ENCODE measurements around the gene CALML3. TPM values are rescaled to one million over a fixed set of nuclear protein-coding genes. Genes with fewer than 3 reads are reported as not detected.

The CALML3 gene
- polyA plus RNA-seq, 6 donors from 2014 or later: not detected

DNA sequence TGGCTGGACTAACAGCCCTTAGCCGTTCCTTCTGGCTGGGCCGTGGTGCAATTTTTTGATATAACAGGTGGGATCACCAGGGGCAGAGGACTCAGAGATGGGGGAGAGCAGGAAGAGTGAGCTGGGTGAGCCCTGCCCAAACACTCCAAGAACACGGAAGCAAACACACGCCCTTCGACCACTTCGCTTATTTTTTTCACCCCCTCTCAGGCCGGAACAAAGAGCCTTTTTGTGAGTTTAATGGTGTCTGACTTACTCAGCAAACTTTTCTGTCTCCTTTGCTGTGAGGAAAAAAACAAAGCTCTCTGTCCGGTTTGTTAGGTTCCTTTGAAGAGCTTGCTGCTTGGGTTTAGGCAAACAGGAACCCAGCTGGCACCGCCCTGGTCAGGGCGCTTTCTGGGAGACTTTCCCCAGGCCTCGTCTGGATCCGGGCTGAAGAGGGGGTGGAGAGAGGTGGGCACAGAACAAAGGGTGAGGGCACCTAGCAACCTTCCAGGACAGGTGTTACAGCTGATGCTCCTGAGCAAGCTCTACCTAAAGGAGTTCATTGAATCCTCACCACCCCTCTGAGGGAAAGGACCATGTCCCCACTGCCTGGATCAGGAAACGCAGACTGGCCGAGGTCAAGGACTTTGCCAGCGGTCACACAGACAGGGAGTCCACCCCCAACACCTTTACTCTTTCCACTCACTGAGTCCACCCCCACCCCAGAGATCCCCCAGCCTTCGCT, 23.3 kb downstream of the CALML3 start:
- H3K27ac Mint-ChIP-seq: no peak overlapping the region
- no peaks in the 10 kb centered on the region for H3K36me3 Mint-ChIP-seq
- DNase-seq (no peak), ATAC-seq (ENCODE audit: low read depth in 2 of 2) (no peak)
- peaks cover 0 to 4% (median 0%) of the 10 kb centered on the region in 3 donors for H3K27me3 Mint-ChIP-seq
- no peak overlapping the region for H3K4me3 Mint-ChIP-seq
- H3K4me1 Mint-ChIP-seq: peaks cover 0 to 3% (median 0%) of the 10 kb centered on the region in 3 donors
- peaks cover 0 to 13% (median 3%) of the 10 kb centered on the region in 7 donors for H3K9me3 Mint-ChIP-seq

DNA sequence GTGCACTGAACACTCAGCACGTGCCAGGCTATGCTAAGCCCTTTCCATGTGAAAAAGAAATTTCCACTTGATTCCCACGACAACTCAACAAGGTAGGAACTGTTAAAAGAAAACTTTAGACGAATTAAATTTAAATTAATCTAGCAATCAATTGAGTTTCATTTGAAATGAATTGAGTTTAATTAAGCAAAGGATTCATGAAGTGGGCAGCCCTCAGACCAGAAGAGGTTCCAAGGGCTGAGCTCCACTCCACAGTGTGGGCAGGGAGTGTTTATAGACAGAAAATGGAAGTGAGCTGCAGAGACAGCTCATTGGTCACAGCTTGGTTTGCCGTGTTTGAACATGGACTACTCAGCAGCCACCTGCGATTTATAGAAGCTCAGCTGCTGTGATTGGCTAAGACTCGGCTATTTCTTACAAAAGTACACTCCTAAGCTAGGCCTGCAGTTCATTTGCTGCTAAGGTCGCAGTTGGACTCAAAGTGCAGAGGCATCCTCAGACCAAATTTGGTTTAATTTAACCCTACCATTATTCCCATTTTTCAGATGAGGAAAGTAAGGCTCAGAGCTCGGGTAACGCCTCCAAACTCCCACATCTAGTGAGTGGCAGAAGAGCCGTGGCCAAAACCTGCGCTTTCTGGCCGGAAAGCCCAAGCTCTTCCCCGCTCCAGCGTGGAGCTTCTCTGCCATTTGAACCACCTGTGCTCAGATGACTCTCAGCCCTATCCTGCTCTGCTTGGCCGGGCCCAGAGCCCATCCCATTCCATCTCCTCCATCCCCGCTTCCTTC, 24.9 kb downstream of the CALML3 start:
- no peak for DNase-seq
- H3K27me3 Mint-ChIP-seq: peaks cover 0 to 8% (median 0%) of the 10 kb centered on the region in 3 donors
- ATAC-seq (ENCODE audit: low read depth in 2 of 2): no peak
- H3K4me1 Mint-ChIP-seq: peaks cover 0 to 3% (median 2%) of the 10 kb centered on the region in 3 donors
- H3K4me3 Mint-ChIP-seq: peak overlapping the region in 1 of 8 donors; percentile 10
- no peaks in the 10 kb centered on the region for H3K36me3 Mint-ChIP-seq
- no peaks in the 10 kb centered on the region for H3K9me3 Mint-ChIP-seq
- H3K27ac Mint-ChIP-seq: no peak overlapping the region

DNA sequence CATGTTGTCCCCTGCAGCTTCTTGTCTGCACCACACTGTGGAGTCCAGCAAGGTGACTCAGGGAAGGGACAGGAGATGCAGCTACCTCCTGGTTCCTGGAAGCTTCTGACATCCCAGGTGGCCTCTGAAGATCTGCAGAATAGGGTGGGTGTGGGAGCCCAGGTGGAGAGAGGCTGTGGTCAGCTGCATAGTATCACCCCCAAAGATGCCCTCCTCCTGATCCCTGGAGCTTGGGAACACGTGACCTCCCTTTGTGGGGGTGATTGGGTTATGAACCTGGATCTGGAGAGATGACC, 25.4 kb downstream of the CALML3 start:
- Mint-ChIP-seq H3K27ac (no peak overlapping the region), H3K4me3 (no peak overlapping the region), H3K9me3 (no peaks in the 10 kb centered on the region), H3K4me1 (peaks cover 0 to 4% (median 3%) of the 10 kb centered on the region in 3 donors), H3K36me3 (no peaks in the 10 kb centered on the region), H3K27me3 (peaks cover 0 to 8% (median 0%) of the 10 kb centered on the region in 3 donors)
- no peak for ATAC-seq (ENCODE audit: low read depth in 2 of 2)
- no peak for DNase-seq

DNA sequence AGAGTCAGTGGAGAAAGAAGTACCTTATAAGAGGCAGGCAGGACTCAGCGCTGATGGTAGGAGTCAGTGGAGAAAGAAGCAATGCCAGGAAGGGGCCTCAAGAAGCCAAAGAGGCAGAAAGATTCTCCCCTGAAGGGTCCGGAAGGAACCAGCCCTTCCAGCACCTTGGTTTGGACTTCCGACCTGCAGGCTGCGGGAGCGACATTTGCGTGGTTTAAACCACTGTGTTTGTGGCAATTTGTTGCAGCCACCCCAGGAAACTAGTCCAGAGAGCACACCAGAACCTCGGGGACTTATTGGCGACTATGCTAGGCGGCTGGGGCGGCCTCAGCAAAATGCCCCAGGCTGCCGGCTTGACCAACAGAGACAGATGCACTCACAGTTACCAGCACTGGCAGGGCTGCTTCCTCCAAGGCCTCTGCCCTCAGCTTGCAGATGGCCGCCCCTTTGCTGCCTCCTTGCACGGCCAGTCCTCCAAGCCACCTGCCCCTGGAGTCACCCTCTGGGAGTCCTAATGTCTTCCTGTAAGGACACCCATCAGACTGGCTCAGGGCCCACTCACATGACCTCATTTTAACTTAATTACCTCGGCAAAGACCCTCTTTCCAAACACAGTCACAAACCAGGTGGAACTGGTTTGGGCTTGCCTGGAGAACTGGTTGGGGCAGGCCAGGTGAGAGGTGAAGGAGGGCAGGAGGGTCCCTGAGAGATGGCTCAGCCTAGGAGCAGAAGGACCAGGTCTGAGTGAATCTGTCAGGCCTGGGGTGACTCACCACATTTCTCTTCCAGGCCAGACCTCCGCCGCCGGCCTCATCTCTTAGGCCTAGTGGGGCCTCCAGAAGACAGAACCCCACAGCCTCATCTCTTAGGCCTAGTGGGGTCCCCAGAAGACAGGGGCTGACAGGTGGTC, 26.1 kb downstream of the CALML3 start:
- Mint-ChIP-seq H3K4me3 (no peak overlapping the region), H3K27me3 (peaks cover 0 to 8% (median 0%) of the 10 kb centered on the region in 3 donors), H3K27ac (peak overlapping the region in 1 of 6 donors; percentile 92), H3K36me3 (no peaks in the 10 kb centered on the region), H3K9me3 (no peaks in the 10 kb centered on the region), H3K4me1 (peaks cover 0 to 4% (median 3%) of the 10 kb centered on the region in 3 donors)
- ATAC-seq (ENCODE audit: low read depth in 2 of 2) (no peak), DNase-seq (no peak)

DNA sequence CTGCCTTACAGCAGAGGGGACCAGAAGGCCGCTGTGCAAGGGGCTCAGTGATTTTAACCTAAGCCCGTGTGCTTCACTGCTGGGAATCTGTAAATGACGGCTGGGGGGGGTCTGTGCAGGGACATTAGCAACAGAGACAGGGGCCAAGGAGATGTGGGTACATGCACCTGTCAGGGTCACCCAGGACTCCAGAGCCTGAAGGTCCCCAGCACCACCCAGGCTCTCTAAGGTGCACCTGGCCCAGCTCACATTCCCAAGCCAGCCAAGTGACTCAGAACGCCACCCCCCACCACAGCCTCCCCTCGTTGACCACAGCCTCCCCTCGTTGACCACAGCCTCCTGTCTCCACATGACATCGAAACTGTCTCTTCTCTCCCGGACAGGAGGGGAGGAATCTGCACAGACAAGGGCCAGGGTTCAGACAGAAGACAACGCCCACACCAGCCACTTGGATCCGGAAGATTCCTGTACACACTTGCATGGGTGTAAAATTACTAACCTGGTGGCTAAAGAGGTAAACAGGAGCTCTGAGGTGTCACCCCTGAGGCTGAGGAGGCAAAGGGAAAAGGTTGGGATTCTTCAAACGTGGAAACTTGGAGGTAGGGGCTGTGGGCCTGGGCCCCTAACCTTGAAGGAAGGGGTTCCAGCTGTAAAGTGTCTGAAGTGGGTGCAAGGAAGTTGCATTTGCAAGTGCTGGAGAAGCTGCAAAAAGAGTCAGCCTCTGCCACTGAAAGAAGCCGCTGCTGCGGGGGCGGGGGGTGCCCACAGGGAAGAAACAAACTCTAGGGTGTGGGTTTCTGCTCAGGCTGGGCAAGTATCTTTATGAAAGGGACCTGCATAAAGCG, 27.0 kb downstream of the CALML3 start:
- H3K36me3 Mint-ChIP-seq: no peaks in the 10 kb centered on the region
- peaks cover 0 to 8% (median 8%) of the 10 kb centered on the region in 3 donors for H3K27me3 Mint-ChIP-seq
- DNase-seq: no peak
- H3K4me3 Mint-ChIP-seq: peak overlapping the region in 1 of 8 donors; percentile 29
- H3K4me1 Mint-ChIP-seq: peaks cover 0 to 4% (median 3%) of the 10 kb centered on the region in 3 donors
- no peak overlapping the region for H3K27ac Mint-ChIP-seq
- ATAC-seq (ENCODE audit: low read depth in 2 of 2): no peak
- no peaks in the 10 kb centered on the region for H3K9me3 Mint-ChIP-seq

DNA sequence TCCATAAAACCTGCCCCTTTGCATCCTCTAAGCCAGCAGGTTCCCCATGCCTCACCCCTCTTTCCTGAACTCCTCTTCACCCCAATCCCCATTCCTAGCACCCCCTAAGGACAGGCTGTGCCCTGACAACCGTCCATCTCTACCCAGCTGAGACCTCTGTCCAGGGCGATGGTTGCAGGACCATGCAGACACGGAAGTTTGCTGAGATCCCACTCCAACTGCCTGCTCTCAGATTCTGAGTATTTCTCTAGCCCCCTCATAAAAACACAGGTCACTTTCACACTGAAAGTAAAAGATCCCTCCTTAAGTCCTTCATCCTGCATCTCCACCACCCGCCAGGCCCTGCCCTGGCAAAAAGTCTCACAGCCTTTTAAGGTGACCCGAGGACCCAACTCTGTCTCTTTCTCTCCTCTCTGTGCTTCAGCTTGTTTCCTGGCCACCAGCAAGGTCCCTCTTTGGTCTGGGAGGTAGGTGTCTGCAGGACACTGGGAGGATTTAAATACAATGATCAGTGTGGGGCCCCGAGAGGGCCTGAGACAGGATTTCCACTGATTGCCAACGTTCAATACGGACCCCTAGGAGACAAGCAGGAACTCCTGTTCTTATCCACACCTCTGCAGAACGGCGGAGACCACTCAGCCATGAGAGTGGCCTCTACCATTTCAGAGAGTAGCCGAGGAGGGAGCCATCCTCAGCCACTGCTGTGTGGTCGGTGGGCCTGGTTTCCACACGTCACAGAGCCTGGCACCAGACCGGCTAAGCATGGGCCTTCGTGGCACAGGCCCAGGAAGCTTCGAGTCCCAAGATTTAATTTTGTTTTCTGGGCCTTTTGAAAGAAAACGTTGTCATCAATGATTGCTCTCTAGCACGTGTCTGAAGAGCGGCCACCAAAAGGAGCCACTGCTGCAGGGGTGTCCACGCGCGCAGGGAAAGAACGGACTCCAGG, 27.9 kb downstream of the CALML3 start:
- no peaks in the 10 kb centered on the region for H3K9me3 Mint-ChIP-seq
- H3K4me3 Mint-ChIP-seq: no peak overlapping the region
- H3K27me3 Mint-ChIP-seq: peaks cover 0 to 8% (median 8%) of the 10 kb centered on the region in 3 donors
- no peaks in the 10 kb centered on the region for H3K36me3 Mint-ChIP-seq
- ATAC-seq (ENCODE audit: low read depth in 2 of 2) (no peak), DNase-seq (no peak)
- H3K4me1 Mint-ChIP-seq: peaks cover 0 to 4% (median 3%) of the 10 kb centered on the region in 3 donors
- H3K27ac Mint-ChIP-seq: peak overlapping the region in 1 of 6 donors; percentile 0

DNA sequence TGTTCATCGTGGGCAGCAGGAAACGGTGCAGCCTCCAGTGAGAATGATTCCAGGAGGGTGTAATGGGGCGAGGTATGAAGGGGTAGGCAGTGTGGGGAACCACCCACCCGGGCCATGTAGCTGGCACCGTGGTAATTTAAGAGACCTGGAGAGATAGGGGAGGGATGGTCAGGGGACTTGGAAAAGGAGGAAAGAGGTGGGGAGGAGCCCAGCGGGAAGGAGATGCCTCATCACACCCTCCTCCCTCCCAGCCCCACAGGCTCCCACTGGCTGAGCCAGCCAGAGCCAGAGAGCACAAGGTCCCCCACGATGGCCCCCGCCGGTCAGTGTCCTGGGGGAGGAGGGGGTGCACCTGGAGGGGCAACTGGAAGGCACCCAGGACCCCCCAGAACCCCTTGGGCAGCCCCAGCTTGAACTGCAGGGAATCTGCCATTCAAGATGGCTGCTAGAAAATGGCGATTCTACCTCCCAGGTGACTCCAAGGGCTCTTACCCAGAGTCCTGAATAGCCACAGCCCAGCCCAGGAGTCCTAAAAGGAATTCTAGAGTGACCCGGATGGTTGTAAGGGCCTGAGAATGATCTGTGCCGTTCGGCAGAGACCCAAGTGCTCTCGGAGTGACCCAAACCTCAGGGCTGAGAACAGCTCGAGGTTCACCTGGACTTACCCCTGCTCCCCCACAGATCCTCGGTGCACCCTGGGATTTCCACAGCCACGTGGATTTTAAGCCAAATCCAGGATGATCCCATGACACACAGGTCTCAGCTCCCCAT, 28.8 kb downstream of the CALML3 start:
- Mint-ChIP-seq H3K36me3 (no peaks in the 10 kb centered on the region), H3K4me3 (no peak overlapping the region), H3K9me3 (no peaks in the 10 kb centered on the region), H3K27me3 (peaks cover 0 to 8% (median 8%) of the 10 kb centered on the region in 3 donors), H3K27ac (no peak overlapping the region), H3K4me1 (peaks cover 0 to 4% (median 3%) of the 10 kb centered on the region in 3 donors)
- no peak for ATAC-seq (ENCODE audit: low read depth in 2 of 2)
- DNase-seq: no peak

DNA sequence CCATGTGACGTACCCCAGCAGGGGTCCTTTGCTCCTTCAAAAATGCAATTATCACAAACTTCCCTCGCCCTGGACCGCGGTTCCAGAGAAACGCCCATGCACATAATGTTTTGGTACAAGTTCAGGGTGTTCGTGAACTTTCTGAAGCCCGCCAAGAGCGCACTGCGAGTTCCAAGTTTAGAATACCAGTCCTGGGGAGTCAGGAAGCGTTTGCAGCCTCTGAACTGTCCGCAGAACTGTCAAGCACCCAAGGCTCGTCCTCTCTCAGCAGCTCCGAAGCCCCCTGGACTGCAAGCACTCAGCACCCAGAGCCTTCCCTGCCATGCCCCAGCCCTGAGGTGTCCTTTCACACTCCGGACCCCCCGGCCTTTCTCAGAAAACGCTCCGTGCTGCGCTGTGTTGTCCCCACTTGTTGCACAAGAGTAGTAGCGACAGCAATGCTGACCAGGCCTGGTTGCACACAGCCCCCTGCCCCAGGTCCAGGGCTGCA, 30.3 kb downstream of the CALML3 start:
- Mint-ChIP-seq H3K27me3 (peaks cover 6 to 12% (median 10%) of the 10 kb centered on the region in 3 donors), H3K27ac (no peak overlapping the region), H3K4me1 (peaks cover 0 to 4% (median 3%) of the 10 kb centered on the region in 3 donors), H3K36me3 (no peaks in the 10 kb centered on the region), H3K9me3 (no peaks in the 10 kb centered on the region), H3K4me3 (no peak overlapping the region)
- DNase-seq (no peak), ATAC-seq (ENCODE audit: low read depth in 2 of 2) (no peak)

DNA sequence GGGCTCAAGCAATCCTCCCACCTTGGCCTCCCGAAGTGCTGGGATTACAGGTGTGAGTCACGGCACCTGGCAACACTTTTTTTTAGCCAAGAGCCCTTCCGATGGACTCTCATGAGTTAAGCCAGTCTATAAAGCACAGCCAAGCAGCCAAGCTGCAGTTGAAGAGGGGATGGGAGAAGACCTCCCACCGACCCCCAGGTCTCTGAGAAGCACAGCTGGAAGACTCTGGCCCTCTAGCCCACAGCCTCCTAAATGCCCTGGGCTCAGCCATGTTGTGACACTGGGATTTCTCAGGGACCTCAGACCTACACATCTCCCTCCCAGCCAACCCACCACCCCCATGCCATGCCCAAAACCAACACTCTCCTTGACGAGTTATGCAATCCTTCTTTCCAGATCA, 31.1 kb downstream of the CALML3 start:
- ATAC-seq (ENCODE audit: low read depth in 2 of 2) (no peak), DNase-seq (no peak)
- H3K36me3 Mint-ChIP-seq: no peaks in the 10 kb centered on the region
- peak overlapping the region in 1 of 6 donors; percentile 27 for H3K27ac Mint-ChIP-seq
- H3K27me3 Mint-ChIP-seq: peaks cover 9 to 18% (median 13%) of the 10 kb centered on the region in 3 donors
- H3K4me1 Mint-ChIP-seq: peaks cover 0 to 4% (median 3%) of the 10 kb centered on the region in 3 donors
- no peak overlapping the region for H3K4me3 Mint-ChIP-seq
- no peaks in the 10 kb centered on the region for H3K9me3 Mint-ChIP-seq

DNA sequence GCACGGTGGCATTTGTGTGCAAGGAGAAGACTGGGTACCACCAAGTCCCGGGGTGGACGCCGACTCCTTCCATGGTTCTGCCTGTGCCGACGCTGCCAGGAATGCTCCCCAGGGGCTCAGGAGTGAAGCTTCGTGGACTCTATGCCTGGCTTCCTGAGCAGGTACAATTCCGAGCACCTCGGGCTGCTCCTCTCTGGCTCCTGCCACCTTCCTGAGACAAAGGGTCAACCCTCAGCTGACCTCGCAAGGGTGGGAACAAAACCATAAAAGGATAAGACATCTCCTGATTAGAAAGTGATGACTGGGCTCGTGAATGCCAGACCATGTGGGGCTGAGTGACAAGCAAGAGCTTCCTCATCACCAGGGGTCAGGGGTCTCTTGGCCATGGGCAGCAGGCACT, 31.8 kb downstream of the CALML3 start:
- Mint-ChIP-seq H3K27ac (no peak overlapping the region), H3K9me3 (no peaks in the 10 kb centered on the region), H3K36me3 (no peaks in the 10 kb centered on the region), H3K4me1 (peaks cover 0 to 4% (median 3%) of the 10 kb centered on the region in 3 donors), H3K4me3 (no peak overlapping the region), H3K27me3 (peaks cover 9 to 24% (median 13%) of the 10 kb centered on the region in 3 donors)
- DNase-seq: no peak
- ATAC-seq (ENCODE audit: low read depth in 2 of 2): no peak

DNA sequence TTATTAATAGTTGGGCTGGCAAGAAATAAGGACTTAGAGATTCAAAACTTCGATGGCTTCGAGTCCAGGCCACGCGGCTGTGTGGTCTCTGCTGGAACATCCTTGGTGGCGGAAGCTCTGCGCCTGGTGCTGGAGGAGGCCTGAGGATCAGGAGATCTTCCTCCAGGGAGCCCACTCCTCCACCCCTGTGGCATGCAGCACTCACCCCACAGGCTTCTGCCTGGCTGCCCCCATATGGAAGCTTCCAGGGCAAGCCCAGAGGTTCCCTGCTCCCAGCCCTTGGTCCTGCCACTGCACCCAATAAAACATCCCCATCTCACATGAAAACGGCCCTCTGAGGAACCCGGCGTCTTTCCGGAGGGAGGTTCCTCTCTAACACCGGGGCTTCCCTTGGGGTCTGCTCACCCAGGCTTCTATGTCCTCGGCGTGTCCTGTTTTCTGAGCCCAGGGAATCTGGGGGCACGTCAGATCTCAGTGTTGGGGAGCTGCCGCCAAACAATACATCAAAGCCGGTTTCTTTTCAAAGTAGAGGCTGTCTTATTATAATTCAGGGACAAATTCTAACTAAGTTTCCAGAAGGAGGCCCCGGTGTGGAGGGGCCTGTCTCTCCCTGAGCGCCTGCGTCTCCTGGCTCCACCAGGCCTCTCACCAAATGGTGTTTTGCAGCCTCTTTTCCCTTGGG, 32.4 kb downstream of the CALML3 start:
- DNase-seq: no peak
- no peak overlapping the region for H3K4me3 Mint-ChIP-seq
- no peak overlapping the region for H3K27ac Mint-ChIP-seq
- ATAC-seq (ENCODE audit: low read depth in 2 of 2): no peak
- peaks cover 0 to 4% (median 2%) of the 10 kb centered on the region in 3 donors for H3K4me1 Mint-ChIP-seq
- no peaks in the 10 kb centered on the region for H3K36me3 Mint-ChIP-seq
- H3K27me3 Mint-ChIP-seq: peaks cover 9 to 27% (median 14%) of the 10 kb centered on the region in 3 donors
- H3K9me3 Mint-ChIP-seq: no peaks in the 10 kb centered on the region
